HG03342 (cell line): ENCODE results near the gene MEF2C.

Experiments used
- ATAC-seq: cut with Tn5 transposase; IDR thresholded peaks from one replicate; pipeline ENCODE4 v1.9.1; 2021; ENCODE audit warnings: mild to moderate bottlenecking, moderate library complexity; ENCODE audit not compliant: unreplicated experiment

MEF2C gene

DNA sequence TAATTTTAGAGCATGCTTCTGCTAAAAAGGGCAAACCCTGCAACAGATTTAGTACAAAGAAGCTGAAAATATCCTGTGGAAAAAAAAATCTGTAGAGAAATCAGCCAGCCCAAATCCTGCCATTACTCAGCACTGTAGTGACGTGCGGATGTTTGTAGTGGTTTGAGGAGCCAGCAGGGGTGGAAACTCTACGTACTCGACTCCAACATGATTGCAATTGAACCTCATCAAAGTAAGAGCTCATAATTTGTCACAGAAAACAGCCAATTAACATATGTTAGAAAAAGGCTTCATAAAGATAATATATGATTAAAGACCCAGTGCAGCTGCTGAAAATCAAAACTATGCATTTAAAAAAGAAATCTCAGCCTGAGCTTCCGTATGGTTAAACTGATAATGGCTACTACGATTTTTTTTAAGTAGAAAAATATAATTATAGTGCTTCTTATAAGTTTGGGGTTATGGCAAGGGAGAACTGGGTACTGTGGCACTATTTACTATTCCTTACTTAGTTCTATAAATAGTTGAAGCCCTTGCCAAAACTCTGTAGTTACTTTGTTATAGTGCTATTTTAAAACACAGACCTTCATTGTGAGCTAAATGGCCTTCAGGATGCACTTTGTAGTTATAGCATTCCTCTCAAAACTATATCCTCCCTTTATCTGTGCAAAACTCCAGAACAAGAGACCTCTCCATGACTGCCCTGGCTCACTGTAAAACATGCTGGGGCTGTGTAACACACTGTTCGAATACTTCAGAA is 49.4 kb downstream of the MEF2C start:
- peak; percentile 43 for ATAC-seq

DNA sequence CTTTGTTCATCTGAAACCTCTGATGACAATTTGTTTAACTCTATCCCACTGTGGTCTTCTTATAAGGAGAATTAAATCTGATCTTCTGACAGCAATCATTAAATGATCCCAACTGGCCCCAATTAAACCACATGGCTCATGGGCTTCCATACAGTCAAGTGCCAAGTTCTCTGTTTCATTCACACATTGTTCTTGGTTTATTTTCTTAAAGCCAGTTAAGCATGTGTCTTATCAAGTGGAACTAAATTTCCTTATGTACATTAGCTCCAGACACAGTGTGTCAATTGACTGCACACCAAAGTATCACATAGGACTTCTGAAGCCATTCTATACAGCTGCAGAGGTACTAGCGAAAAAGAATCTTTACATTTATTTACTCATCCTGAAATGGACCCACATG is 51.2 kb downstream of the MEF2C start:
- no peak for ATAC-seq

DNA sequence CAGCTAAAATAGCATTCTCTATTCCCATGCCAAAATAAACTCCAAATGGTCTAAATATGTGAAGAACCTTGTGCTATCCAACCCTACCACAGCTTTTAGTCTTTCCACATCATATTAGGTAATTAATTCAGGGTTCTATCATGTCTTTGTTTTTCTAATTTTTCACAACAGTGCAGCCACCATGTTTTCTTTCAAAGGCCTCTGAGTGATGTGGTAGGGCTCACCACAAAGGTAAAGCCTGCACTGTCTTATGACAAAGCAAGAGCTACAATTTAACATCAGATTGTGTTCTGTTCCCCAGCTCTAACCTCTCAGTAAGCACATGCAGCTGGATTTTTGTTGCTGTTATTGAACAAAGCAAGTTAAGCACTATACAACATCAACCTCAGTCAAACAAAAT is 52.4 kb downstream of the MEF2C start:
- ATAC-seq = no peak

DNA sequence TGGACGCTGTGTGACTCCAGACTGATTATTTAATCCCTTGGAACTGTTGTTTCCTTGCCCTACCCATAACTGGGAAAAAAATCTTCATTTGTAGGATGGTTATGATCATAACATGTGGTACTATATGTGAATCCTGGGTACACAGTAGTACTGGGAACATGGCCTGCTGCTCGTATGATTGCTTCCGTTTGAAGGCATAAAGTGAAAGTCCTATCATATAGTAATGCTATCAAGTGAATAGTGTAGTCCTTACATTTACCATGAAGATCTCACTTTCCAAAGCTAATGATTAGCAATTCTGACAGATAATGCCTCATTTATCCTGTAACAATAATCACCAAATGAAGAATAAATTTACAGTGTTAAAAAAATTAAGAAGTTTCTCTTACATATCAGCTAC is 53.2 kb downstream of the MEF2C start:
- no peak for ATAC-seq

DNA sequence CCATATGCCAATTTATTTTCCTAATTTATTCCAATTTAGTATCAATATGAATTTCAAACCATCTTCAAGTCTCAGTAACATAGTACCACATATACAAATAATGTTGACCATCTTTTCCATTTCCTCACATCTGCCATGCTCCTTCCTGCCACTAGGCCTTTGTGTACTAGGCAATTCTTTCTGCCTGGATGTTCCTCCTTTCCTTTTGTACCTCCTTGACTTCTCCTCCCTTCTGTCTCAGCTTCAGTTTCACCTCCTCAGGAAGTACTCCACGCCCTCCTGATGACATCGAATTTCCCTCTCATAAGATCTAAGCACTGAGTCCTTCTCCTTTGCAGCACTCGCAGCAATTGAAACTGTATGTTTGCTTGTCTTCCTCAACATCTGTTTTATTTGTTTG is 53.9 kb downstream of the MEF2C start:
- ATAC-seq = no peak

DNA sequence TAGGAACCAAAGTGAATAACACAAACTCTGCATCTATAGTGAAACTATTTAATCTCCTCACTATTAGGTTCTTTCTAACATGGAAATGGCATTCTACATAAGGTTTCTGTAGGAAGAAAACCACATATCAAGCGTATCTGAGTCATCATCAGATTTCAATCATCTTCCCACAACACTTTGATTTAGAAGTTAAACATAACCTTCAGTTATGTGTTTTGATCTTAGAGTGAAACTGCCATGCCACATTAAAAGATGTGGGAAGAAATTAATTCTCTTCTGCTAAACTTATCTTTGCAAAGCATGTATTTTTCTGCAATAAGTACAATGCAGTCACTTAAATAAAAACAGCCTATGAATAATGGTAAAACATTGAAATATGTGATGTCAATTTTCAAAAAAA is 55.0 kb downstream of the MEF2C start:
- no peak for ATAC-seq

DNA sequence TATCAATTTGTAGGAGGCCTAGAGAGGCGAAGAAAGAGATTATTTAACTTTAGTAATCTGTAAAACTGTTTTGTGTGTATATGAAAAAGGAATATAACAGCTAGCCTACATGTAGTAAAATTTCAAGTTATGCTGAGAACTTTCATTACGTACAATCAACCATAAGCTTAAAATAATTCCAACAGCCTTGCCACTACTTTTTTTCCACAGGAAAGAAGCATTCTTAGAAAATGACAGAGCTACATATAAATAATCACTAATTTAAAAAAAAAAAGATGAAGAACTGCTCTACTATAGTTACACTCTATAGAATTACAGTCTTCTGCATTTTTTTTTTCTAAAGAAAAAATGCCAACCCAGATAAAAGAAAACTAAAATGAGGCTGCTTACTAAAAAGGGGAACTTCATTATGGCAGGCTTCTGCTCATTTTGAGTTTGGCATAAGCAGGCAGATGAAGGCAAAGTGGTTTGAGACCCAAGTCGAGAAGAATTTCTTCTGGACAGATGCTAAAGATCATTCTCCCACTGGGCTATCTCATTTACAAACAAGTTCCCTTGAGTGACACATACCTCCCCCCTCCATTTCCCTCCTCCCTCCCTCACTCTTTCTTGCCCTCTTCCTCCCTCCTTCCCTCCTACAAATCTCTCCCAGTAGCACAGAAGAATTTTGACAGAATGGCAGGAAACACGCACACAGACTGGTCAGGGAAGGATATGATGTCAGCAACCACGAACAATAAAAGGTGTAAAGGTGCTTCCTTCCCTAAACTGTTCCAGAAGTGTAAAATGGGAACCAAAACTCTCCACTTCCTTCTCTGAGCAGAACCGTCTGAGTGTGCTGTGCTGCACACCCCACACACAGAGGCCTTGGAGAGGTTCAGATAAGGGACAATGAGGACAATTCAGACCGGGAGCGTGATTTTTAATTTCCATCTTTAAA is 56.1 kb downstream of the MEF2C start:
- peak; percentile 72 for ATAC-seq

DNA sequence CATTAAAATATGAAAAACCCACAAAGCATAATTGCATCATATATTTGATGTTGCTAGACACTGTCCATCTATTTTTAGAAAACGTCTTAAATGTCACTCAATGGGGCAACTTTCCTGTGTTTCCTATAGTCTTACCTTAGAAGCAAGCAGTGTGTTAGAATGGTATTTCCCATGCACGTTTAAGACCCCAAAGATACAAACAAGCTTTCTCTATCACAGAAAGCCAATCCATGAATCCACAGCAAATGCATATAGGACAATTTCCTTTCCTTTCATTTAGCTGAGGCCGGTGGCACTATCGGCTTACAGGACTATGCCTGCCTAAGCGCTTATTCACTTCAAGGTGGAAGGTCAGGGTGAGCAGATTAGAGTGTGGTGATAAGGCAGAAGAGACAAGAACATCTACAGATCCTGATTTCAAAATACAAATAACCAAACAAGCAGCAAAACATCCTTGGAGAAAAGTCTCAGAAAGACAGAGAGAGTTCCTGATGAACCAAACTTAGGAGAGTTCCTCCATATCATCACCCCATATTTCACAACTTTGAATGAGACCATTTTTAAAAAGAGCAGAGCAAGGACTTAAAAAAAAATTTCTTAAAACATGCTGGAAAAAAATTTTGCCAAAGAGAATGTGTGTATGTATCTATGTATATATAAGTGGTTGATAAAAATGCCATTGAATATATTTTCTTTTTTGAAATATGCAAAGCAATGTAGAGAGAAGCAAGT is 57.2 kb downstream of the MEF2C start:
- no peak for ATAC-seq

DNA sequence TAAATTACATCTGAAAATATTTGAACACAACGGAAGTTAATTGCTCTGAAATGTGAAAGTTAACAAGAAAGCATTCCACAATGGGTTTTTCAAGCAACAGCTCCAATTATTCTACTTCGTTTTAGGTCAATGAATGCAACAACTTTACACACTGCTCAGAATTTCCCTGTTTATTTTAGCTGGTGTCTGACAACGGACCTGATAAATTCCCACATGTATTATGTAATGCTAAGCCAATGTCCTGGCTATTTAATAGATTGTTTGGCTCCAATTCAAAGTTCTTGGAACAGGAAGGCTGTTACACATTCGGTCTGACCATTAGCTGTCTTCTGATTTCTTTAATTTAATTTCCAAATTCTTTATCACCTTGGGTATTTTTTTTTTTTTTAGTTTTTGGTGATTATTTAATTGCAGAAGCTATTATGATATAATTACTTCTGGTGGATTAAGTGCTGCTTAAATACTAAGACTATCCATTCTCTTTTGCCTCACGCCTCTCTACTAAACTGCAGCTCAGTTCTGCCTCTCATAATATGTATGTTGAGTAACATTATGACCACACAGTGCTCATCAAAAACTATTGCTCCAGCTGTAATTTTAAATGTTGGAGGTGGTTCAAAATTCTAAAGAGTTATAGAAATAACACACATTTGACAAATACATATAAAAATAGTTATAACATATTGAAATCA is 57.9 kb downstream of the MEF2C start:
- no peak for ATAC-seq

DNA sequence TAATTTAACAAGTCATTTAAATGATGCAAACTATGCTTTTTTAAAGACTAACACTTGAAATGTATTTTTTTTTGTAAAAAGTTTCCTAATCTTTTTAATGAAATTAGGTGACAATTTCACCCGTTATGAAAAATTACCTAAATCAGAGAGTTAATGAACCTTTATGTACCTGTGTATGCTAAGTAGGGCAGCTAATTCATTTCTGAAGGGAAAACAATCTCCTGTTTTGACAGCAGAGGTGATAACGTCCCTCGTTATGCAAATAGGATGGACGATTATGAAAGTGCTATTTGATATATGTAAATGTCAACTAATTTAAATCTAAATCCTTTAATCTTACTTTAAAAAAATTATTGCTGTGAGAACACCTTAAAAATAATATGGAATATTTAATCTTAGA is 58.8 kb downstream of the MEF2C start:
- no peak for ATAC-seq

DNA sequence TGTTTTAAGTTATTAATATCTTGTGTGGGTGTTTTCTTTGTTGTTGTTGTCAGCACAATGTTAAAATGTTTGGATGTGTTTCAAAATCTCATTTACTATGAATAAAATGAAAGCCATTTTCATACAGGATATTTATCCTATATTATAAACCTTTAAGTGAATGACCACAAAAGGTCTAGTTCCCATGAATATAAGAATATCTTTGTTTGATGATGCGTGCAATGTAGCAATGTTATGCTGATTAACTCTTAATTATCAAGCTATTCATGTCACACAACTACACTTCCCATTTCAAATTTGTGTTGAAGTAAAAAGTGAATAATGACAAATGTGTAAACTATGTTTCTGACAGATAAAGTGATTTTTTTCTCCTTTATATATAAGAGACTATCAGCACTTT is 59.8 kb downstream of the MEF2C start:
- no peak for ATAC-seq

DNA sequence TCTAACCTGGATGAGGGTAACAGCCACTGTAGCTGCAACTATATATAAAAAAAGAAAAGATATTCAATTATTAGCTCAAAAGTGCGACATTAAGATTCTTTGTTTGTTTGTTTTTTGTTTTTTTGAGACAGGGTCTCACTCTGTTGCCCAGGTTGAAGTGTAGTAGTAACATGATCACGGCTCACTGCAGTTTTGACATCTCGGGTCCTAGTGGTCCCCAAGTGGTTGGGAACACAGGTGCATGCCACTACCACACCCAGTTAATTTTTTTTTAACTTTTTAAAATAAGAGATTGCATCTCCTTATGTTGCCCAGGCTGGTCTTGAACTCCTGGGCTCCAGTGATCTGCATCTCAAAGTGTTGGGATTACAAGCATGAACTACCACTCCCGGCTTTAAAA is 61.8 kb downstream of the MEF2C start:
- peak; percentile 41 for ATAC-seq

DNA sequence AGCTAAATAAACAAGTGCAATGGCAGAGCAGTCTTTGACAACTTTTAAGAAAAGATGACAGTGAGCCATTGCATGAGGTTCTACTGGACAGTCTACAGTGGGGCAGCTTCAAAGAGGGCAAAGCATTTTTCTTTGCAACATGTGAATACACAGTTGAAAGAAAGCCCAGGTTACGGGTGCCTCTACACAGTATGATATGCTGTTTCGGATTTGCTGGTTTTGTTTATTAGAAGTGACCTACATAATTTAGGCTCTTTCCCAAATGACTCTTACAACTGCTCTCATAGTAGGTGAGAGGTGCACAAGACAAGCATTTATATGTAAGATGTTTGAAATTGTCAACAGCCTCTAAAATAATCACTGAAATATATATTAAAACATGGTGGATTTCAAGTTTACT is 62.4 kb downstream of the MEF2C start:
- ATAC-seq = no peak

DNA sequence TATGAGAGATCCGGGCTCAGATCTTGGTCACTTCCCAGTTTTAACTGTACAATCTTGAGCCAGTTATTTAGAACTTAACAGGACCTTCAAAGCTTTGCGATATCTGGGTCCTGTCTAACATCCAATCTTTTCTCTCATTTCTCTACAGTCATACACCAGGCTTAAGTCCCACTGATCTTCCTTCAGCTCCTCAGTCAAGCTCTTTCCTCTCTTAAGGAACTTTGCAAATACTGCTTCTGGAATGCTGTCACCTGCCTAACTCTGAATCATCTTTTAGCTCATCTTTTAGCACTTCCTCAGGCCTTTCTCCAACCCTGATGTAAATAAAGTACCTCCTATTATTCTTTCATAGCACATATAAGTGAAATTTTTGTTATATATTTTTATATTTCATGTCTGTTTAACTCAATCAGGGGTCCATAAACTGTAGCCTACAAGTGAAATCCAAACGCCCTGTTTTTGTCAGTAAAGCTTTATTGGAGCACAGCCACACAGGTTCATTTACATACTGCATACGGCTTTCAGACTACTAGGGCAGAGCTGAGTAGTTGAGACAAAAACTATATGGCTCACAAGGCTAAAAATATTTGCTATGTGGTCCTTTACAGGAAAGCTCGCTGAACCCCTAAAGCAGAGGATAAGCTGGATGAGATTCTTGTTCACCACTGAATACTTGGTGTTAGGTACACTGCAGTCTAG is 63.5 kb downstream of the MEF2C start:
- ATAC-seq = peak; percentile 33

DNA sequence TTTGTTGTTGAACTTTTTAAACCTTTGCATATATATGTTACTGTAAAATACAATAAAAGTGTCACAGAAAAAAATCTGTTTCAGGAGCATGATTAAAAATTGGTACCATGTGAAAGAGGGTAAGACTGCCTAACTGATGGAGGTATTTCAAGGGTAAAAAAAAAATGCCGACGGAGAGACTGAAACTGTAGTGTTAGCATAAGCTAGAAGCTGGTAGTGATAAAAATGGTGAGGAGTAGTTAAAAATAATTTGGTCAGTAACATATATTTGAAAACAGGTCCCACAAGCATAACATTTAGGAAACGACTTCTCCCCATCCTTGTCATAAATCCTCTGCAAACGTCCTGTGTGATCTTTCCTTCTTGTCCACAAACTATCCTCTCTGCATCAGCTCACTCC is 64.7 kb downstream of the MEF2C start:
- no peak for ATAC-seq

DNA sequence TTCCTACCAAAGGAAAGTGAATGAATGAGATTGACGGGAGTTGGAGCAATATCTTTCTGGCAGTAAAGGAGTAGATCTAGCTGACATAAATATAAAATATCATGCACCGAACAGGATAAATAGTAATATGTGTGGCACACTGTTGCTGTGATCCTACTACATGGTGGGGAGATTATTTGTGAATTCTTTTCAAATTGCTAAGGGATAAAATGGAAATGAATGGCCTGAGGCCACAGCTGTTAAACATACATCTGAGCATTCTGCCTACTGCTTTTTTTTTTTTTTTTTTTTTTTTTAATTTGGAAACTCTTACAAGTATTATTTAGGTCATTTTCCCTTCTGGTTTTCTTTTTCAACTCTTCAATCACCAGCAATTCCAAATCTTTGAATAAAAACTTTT is 66.8 kb downstream of the MEF2C start:
- no peak for ATAC-seq

DNA sequence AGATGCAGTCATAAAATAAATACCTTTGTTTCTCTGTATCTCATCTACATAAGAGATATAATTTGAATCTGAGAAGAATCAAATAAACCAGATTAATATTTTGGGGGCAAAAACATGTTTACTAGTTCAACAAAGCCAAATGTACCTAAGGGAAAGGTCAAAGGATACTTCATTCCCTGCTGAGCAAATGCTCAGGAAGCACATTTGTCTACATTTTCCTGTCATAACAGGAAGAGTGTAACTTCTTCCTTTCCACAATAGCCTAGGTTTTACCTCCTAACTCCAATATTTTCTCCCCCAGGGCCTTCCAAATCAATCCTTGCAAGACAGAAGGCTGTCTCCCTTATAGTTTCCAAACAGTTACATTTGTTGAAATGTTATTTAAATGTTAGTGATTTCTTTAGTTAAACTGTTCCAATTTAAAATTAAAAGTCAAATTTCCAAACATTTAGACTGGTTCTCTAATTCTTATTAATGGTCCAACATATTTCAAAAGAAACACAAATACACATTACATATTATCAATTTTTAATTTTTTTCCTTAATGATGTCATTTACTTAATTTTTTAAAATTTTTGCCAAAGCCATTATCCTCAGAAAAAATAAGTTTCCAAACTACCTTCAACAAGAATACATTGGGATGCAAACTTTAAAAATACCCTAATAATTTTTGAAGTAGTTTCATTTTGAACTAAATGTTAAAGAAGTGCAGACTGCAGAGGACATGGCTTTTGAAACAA is 67.8 kb downstream of the MEF2C start:
- ATAC-seq = no peak

DNA sequence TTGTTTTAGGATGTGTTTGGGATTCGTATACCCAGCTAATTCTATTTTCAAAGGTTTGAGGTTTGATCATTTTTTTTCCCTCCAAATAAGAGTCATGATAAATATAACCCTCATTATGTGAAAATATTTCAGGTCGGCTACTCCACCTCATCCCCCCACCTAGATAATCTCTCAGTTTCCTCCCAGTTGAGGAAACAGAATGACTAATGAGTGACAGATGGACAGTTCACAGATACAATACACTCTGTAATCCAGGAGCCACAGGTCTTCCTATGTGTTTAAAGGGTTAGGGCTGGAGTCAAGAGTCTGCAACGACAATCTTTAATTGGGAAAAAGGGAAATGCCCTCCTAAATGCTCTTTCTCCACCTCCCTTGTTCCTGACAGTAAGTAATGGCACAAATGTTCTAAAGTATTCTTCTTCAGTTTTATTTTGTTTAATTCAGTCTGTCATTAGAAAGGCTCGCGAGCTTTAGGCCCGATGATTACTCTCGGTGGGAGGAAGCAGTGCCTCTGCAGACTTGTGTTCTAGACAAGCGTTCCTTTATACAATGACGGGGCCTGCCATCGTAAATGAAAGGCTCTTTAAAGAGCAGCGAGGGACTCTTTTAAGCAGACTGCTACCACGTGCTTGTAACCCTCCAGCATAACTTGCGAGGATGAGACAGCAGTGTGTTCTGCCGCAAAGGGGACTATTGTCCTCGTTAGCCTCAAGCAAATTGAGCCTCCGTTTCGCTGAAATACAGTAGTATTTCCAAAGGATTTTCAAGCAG is 69.0 kb downstream of the MEF2C start:
- ATAC-seq = peak; percentile 41

DNA sequence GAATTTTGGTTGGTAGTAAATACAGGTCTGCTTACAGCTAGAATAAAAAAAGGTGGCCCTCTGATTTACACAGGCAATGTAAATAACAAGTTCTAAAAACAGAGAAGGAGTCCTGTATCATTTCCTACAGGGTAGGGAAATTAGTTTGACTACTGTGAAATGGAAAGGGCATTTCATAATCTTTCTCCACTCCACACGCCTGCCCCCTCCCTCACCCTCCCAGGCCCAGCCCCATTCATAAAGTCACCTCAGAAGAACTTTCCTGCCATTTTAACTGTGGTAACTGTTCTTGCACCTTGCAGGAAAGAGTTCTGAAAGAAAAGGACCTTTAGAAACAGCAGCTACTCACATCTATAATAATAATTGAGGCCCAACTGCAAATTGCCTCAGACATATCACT is 69.7 kb downstream of the MEF2C start:
- ATAC-seq = no peak
